NCI-H748 (cell line): Measurements from ENCODE around the gene ALG1.
"Not testable (repeated sequence)": the region's sequence is repeated elsewhere in the genome, so short reads cannot be mapped to it uniquely, and the experiment has no call there.

ENCODE experiments used
- DNase-seq: peaks from one replicate; lab custom pipeline; 2025; ENCODE audit not compliant: unreplicated experiment; lab: John Stamatoyannopoulos, UW

The ALG1 gene

DNA sequence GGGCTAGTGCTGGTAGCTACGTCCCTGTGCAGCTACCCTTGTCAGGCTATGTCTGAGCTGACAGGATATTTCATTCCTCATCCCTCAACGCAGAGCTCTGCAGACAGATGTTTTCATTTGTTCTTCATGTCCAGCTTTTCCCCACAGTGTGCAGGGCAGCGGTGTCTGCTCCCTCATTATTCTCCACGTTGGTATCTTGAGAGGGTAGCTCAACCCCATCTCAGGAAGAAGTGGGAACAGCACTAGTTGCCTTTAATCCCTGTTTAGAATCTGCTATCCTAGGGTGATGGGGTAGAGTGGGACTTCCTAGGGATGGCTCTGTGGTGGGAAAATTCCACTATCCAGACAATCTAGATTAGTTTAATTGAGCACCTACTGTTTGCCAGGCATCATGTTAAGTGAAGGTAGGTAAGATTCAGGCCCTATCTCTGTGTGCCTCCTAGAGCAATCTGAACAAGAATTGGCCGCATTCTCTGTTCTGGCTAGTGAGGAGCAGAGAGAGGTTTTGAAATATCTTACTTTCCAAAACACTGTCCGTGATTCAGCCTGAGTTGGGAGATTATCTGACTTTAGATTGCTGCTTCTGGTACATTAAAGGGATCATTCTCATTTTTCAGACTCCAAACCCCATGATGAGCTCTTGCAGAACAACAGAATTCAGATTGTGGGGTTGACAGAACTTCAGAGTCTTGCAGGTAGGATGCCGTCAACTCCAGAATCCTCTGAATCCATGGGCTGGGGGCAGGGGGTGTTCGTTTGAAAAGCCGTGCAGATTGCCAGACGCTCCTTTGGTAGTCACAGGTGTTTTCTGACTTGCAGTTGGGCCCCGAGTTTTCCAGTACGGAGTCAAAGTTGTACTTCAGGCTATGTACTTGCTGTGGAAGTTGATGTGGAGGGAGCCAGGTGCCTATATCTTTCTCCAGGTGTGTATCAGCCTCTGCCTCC is 963 bp downstream of the ALG1 start:
- no peak for DNase-seq

DNA sequence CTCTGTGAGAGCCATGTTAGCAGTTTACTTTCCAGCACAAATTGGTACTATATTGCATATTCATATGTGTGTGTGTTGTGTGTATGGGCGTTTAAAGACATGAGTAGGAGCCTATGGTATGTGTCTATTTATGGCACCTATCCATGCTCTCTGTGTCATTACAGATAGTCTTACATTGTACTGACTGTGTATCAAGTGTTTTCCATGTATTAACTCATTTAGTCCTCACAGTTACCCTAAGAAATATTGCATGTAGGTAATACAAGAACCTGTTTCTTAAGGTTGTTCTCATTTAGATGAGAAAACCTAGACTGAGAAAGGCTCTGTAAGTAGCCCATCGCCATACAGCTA is 1.6 kb downstream of the ALG1 start:
- DNase-seq: no peak

DNA sequence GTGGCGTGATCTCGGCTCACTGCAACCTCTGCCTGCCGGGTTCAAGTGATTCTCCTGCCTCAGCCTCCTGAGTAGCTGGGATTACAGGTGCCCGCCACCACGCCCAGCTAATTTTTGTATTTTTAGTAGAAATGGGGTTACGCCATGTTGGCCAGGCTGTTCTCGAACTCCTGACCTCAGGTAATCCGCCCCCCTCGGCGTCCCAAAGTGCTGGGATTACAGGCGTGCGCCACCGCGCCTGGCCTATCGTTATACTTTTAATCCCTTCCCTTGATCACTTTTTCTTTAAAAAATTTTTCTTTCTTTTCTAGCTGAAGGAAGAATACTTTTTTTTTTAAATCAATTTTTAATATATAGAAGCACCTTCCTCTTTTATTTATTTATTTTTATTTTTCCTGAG is 2.1 kb downstream of the ALG1 start:
- DNase-seq: not testable (repeated sequence)

DNA sequence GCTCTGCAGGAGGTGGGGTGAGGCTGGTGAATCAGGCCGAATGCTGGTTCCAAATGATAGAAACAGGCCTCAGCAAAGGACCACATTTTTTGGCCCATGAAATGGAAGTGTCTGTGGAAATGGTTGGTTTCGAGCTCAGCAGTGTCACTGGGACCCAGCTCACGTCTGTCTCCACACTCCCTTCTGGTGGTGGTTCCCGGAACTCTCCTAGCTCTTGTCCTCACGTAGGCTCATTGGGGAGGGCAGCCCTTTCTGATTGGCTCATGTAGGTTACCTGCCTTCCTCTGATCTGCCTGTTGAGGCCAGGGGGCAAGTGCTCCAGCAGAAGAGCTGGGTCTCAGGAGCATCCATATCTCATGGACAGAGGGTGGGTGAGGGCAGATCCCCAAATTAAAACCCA is 4.0 kb downstream of the ALG1 start:
- DNase-seq: no peak

DNA sequence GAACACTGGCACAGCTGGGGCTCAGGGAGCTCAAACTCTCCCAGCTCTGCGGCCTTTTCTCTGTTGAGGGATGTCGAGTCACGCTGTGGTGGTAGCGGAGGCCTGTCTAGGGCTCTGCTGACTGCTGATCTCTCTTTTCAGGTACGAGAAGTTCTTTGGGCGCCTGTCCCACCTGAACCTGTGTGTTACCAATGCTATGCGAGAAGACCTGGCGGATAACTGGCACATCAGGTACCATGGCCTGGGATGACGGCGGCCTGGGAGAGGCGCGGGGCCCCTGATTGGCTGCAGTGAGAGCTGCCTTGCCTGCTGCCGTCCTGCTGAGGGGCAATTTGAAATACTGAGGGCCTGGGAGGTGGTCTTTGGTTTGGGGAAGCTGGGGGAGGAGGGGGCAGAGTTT is 5.7 kb downstream of the ALG1 start:
- no peak for DNase-seq

DNA sequence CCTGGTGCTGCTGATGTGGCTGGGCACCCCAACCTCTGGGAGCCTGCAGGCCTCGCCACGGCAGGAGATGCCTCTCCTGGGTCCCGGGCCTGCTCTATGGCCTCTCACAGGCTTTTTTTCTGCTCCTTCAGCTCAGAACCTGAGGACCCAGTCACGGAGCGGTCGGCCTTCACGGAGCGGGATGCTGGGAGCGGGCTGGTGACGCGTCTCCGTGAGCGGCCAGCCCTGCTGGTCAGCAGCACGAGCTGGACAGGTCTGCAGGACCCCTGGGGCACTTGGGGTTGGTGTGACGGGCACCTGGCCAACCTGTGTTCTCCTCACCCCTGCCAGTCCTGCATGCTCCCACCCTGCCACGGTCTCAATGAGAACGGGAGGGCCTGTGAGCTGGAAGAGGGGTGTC is 7.0 kb downstream of the ALG1 start:
- no peak for DNase-seq

DNA sequence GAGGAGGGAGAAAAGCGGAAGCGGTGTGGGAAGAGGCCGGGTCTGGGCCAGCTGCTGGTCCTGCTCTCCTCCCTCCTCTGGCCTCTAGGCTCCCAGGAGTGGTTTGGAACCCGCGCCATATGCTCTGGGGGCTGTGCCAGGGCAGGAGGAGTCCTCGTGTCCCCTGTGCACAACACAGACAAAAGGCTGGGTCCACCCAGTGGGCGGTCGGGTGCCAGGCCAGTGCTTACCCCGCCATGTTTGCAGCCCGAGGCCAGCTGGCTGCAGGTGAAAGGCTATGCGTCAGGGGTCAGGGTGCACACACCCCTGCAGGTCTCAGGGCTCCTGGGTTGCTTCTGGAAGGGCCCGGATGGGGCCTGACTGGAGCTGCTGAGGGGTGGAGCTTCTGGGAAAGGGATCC is 8.8 kb downstream of the ALG1 start:
- DNase-seq: not testable (repeated sequence)

DNA sequence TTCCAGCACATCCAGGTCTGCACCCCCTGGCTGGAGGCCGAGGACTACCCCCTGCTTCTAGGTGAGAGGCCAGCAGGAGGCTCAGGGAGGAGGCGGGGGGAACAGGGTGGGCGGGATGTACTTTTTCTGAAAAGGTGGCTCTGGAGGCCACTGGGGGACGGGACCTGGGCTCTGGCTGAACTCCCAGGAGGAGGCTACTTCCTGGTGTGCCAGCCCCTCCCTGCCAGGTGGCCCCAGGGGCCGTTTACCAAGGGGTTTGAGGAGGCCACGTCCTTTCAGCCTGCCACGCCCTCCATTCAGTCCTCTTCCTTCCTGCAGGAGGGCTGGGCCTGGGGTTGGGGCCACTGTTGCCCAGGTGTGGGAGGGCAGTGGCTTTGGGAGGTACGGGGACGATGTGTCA is 9.4 kb downstream of the ALG1 start:
- not testable (repeated sequence) for DNase-seq

DNA sequence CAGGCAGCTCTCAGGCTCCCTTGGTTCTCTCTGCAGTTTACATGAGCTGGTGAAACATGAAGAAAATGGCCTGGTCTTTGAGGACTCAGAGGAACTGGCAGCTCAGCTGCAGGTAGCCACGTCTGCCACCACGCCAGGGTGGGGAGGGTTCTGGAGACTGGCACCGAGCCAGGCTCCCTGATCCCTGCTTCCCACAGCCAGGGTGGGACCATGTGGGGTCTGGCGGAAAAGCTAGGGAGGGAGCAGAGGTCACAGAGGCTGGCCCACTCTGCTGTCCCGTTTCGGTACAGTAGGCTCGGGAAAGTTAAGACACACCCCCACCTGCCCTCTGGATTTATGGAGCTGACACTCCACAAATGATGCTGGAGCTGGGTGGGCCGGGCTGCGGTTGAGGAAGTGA is 12.0 kb downstream of the ALG1 start:
- not testable (repeated sequence) for DNase-seq

DNA sequence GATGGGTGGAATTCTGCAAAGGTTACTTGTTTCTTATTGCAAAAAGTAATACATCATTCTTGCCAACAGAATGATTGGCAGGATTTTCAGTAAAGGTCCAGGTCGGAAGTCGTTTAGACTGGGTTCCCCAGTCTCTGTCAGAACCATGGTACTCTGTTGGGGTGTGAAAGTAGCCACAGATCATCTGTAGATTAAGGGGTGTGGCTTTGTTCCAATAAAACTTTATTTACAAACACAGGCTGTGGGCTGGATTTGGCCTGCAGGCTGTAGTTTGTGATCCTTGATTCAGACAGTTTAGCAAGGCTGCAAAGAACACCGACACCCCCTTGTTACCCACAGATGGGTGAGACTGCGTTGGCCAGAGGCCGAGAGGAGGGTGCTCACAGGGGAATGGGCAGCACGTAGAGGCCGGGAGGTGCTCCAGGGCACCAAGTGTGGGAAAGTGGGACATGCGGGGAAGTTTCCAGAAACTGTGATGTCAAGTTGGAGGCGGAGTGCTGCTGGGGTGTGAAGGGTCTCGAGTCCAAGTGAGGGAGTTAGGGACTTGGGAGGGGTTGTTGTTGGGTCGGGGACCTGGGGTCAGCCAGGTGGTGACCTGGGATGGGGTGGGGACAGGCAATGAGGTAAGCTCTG is 12.6 kb downstream of the ALG1 start:
- DNase-seq: not testable (repeated sequence)

DNA sequence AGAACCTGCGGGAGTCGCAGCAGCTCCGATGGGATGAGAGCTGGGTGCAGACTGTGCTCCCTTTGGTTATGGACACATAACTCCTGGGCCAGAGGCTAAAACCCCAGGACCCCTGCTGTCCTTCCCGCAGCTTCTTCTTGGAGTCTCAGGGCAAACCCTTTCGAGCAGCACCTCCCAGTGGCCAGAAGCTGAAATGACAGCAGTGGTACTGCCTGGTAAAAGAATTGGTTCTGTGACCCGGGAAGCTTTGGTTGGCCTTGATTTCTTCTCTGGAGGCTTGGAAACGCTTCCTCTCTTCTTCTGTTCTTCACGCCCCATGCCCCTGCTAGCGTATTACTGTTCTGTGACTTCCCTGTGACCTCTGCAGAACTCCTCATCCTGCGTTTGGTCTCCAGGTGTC is 13.2 kb downstream of the ALG1 start:
- peak; percentile 27 for DNase-seq

DNA sequence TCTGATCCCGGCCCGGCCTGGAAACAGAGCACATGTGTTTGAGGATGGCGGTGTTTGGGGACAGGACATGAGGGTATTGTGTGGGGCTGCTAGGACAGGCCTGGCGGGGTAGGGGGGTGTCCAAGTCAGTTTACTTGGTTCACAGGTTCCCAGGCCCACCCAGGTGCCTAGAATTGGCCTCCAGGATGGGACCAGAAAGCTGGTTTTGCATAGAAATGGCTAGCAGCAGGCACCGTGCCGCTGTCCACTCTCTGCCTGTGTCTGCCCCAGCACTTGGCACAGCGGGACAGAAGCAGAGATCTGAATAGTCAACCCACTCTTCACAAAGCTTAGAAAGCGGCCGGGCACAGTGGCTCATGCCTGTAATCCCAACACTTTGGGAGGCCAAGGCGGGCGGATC is 14.1 kb downstream of the ALG1 start:
- not testable (repeated sequence) for DNase-seq

DNA sequence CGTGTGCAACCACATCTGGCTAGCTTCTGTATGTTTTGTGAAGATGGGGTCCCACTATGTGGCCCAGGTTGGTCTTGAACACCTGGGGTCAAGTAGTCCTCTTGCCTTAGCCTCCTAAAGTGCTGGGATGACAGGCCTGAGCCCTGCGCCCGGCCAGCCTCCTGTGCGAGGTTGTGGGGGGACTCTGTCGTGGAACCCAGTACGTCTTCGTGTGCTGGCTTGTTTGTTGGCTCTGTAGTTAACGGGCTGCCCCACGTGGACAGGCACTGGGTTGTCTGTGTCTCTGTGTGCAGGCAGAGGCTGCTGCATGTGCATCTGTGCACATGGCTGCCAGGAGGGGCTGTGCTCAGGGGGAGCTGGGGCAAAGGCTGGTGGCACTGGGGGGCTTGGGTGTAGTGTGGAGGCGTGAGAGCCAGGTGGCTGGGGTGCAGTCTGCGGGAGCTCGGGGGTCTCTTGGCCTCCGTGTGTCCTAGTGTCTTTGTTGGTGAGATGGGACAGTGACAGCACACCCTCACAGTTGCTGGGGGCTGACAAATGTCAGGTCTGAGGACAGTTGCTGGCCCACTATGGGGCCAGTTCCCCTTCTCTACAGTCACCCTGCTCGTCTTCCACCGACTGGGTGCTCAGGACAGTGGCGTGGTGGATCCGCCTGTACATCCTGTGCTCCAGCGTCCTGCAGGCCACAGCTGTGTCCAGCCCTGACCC is 16.6 kb downstream of the ALG1 start:
- DNase-seq: not testable (repeated sequence)

DNA sequence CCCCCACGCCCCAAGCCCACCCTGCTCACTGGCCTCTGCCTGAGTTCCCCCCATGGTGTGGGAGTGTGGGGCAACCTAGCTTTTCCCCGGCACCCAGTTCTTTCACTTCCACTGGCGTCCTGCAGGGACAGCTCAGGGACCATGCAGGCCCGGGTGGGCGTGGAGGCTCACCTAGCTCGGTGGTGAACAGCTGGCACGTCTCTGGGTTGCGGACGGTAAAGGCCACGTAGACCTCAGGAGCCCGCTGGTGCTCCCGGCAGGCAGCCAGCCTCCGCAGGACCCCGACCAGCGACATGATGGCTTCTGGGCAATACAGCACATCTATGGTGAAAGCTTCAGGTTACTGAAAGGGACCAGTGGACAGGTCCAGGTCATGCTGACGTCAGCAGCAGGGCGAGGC is 17.3 kb downstream of the ALG1 start:
- not testable (repeated sequence) for DNase-seq

DNA sequence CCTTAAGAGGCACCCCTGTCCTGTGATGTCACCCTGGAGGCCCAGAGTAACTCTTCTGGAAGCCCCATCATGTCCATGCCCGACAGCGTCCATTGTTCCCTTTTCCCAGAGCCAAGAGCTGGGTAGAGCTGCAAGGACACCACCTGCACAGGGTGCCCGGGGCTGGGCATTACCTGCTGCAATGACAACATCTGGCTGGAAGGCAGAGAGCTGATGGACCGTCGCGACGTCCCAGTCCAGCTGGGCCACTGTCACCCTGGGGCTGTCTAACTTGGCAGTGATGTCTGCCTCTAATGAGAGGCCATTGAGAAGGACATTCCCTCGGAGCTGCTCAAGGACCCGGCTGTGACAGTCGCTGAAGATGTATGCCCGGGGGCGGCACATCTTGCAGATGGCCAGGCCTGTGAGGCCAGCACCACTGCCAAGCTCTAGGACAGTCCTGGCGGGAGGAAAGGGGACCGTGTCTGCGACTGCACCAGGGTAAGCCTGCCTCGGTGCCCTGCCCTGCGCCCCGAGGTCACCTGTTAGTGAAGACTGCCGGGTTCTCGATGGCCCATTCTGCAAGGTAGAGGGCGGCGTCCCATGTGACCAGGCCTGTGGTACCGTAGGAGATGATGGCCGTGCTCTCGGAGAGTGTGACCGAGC is 18.4 kb downstream of the ALG1 start:
- DNase-seq: not testable (repeated sequence)

DNA sequence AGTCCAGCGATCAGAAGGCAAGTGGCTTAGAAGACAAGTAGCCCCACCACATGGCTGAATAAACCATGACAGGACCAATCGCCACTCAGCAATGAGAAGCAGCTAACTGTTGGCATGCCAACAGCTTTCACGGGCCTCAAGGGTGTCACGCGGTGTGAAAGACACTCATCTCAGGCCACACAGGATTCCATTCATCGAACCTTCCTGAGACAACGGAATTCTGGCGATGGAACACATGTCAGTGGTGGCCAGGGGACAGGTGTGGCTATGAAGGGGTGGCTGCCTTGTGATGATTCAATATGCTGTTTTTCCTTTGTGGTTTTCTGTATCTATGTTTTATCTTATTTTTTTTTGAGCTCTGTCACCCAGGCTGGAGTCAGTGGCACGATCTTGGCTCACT is 18.9 kb downstream of the ALG1 start:
- not testable (repeated sequence) for DNase-seq

DNA sequence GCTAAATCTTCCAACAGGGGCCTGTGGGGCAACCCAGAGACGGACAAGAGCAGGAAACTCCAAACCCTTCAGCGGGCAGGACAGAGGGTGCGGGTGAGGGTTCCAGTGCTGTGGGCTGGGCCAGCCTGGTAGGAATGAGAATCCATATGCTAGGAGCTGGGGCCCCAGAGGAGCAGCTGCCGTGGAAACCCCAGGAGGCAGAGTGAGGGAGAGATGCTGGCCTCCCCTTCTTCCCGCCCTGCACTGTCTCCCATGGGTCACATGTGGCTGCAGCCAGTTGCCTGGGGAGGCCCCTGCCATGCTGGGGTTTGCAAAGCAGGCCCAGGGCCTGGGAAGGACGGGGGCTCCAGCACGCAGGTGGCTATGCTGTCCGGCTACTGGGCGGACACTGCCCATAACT is 21.4 kb downstream of the ALG1 start:
- not testable (repeated sequence) for DNase-seq

DNA sequence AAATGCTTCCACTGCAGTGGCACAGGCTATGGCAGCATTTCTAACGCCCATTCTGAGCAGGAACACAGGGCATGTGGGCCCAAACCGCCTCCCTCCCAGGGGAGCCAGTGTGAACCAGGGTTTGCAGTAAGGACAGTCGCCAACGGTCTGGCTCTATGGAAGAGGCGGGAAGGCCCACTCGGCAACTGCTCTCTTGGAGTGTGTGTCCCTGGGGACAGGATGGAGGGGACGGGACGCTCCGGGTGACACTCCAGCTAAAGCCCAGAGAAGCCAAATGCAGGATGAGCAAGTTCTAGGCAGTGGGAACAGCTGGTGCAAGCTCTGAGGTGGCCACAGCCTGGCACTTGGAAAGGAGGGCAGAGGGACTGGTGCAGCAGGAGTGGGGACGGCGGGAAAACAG is 22.1 kb downstream of the ALG1 start:
- not testable (repeated sequence) for DNase-seq

DNA sequence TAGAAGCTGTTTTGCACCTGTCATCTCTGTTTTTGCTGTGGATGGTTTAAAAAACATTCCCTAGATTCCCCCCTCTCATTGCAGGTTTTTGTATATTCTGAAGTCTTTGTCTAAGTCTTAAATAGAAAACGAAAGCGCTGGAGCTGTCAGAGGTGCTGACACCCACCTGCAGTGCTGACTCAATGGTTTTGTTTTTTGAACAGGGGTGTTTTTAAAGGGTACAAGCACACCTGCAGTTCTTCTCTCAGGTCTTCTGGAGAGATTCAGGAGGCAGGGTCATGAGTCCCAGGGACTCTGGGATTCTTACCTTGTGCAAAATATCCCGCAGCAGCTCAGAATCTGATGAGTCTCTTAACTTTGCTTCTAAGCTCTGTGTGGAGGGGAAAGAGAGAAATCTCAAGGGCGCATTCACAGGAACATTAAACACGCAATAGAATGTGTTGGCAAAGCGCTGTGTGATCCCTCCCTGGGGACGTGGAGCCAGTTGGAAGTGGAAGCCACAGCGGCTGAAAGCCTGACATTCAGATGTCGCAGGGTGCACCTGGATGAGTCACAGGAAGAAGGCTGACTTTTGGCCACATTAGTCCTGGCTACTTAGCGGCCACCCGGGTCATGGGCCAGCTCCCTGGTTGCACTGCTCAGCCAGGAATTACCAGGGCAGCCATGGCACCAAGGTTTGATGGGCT is 23.6 kb downstream of the ALG1 start:
- not testable (repeated sequence) for DNase-seq

DNA sequence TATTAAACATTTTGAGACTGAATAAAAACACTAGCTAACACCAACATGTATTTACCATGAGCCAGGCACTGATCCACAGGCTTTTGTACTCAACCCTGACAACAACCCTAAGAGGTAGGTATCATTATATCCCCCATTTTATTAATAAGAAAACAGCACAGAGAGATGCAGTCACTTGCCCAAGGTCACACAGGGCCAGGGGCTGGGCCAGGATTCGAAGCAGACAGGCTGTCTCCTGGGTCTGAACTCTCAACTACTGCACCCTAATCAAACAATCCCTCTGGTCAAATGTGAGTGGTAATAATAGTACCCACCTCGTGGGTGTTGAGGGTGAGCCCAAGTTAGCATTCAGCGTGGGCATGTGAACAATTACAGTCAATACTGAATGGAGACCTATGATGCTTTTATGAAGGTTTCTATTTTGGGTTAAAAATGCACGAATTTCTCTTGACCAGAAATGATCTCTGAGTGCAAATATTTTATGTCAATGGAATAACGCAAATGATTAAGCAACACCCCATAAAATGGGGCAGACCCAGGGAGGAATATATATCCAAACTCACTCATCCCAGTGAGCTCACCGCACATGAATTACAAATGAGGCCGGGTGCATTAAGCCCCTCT is 24.9 kb downstream of the ALG1 start:
- not testable (repeated sequence) for DNase-seq
